Hepatic stellate cell (primary cell): ENCODE results near the gene ZBTB47.

Source experiments
- DNase-seq: peaks from one replicate; pipeline ENCODE4 v3.0.0; 2011; ENCODE audit warnings: low spot score

Gene ZBTB47

DNA sequence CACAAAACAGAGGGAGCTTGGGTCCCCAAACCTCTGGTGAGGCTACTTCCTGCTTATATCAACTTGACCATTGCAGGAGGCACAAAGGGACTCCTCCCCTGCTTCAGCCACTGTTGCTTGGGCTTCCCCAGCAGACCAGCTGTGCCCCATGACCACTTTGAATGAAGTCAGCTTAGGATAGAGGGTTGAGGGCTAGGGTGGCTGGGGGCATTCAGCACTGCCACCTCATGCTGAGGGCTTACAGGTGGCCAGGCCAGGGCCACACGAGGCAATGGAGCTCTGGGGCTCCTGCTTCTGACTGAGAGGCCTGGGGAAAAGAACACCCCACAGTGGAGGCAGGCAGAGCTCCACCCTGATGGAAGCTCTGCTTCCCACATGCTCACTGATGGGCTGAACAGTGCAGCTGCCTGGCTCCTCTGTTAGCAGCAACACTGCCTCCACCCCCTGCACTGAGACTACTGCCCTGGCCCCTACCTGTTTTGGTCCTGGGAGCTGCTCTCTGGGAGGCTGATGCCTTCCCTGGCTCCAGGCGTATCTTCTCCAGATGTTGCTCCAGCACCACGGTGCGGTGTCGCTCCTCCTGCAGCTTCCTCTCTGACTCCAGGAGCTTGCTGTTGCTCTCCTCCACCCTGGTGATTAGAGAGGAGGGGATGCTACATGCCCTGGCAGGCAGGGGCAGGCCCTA, 59.3 kb downstream of the ZBTB47 start:
- no peak for DNase-seq

DNA sequence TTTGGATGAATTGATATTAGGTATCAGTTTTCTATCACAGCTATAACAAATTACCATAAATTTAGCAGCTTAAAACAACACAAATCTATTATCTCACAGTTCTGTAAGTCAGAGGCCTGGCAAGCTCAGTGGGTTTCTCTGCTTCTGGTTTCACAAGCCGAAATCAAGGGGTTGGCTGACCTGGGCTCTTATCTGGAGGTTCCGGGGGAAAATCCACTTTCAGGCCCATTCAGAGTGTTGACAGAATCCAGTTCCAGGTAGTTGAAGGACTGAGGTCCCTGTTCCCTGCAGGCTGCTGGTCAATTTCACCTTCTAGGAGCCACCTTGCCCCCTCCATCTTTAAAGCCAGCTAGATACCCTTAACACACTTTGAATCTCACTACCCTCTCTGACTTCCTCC, 60.2 kb downstream of the ZBTB47 start:
- DNase-seq: no peak

DNA sequence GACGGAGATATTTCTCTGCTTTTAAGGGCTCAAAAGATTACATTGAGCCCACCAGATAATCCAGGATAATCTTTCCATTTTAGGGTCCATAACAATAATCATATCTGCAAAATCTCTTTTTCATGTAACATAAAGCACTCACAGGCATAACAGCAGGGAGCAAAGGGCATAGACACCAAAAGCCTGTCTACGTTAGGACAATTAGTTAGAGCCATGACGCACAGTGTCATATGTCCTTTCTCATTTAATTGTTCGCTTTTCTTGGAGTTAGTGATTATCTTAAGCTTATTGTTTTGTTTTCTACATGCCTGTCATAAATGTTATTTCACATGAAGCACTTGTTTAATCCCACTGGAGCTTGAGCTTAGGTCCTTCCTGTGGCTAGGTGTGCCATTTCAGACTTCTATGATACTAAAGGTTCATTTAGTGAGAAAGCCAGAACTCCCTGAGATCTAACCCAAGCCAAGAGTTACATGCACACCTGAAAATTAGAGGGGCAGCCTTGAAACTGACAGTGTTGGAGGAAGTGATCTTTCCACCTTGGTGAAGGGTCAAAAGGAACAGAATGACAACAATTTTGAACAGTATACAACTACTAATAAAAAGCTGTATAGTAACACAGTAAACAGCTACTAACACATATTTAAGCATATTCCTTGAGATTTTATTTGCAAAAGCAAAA, 60.8 kb downstream of the ZBTB47 start:
- DNase-seq: no peak
